CMK (cell line): Measurements from ENCODE around the gene IRX2.

Source experiments
- DNase-seq: peaks from one replicate; pipeline ENCODE4 v3.0.0-alpha.2; 2010; ENCODE audit warnings: low read depth

The IRX2 gene

DNA sequence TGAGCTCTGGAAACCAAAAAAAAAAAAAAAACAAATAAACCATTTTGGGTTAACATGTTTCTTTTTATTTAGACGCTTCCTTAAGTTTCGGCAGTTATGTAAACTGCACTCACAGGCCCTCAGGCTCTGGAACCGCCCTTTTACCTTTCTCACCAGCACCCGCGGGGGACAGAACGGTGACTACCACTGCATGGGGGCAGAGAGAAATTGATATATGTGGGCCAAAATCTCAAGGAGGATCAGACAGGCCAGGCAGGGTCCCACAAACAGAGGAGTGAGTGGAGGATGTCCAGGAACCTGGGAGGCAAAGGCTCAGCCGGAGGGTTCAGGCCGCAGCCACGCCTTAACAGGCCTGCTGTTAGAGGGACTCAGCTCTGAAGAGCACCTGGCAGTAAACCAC is 54.4 kb downstream of the IRX2 start:
- DNase-seq, result no peak
